ENCODE measurements around the gene ZNF335. TPM values are rescaled to one million over a fixed set of nuclear protein-coding genes. Genes with fewer than 3 reads are reported as not detected.

Gene ZNF335
- polyA plus RNA-seq, 1 donor = 12.0 TPM

DNA sequence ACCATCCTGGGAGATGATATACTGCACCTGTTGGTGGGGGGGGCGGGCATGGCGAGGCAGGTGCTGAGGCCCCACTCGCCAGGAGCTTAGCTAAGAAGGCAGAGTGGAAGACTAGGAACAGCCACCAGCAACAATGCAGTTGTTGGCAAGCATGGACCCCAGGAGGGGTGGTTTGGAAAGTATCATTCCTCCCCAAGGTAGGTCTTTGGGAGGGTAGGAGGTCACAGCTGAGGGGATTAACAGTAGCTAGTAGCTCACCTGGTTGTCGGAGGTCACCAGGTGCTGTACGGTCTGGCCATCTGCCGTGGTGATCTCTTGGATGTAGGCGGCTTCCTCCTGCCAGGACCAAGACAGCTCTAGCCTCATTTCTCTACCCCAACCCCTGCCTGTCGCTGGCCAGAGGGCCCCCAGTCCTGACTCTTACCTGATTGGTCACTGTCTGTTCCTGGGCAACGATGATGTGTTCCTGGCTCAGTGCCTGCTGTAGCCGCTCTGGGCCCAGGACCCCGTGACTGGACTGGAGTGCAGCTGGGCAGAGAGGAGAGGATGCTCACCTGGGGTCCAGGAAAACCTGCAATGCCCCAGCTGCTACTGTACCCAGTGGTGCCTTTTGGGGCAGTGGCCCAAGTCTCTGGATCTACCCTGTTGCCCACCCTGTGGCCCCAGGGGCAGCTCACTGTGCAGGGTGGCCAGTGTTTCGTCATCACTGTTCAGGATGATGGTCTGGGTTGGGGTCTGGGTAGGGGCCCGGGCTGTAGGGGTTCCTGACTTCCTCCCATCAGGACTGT is 22.3 kb downstream of the ZNF335 start:
- no peak for DNase-seq

DNA sequence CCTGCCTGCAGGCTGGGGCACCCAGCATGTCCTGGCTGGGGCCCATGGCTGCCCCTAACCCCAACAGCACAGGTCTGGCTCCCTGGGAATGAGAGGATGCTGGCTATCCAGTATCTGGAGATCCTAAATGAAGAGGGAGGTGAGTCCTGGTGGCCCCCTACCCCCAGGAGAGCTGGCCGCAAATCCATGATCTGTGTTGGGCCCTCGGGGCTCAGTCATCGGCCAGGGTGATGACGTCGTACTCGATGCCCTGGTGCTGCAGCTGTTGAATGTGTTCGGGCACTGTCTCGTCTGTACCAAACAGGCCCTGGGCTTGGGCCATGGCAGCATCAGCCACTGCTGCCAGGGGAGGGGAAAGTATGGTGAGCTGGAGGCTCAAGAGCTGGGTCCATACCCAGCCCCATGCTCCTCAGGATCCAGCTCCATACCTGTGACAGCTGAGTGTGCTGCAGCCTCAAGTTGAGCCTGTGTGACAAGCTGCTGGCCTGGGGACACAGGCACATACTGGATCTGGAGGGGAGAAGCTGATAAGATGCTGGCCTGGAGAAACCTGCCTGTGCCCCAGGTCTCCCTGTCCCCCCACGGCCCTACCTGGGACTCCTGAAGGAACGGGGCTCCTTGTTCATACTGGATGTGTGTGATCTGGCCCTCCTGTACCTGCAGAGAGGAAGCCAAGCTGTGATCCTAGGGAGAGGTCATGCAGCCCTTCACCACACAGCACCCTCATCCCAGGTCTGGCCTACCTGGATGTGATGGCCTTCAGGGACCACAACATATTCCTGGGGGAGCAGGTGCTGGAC is 23.1 kb downstream of the ZNF335 start:
- DNase-seq = no peak

DNA sequence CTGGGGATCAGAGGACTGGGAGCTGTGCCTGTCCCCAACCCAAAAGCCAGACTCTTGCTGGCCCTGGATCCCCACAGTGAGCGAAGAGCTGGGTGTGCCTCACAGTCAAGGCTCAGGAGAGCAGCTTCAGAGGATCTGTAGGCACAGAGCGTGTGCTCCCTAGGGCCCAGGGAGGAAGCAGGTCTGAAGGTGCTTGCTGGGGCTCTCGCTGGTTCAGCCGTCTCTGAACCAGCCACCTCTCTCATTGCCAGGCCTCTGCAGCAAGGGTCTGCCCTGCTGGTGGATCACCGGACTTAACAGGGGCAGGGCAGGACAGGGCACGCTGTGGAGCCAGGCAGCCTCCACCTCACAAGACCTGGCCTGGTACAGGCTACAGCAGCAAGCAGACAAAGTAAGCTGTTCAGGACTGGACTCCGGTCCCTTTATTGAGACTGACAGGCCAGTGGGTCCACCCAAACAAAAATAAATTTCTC is 23.7 kb downstream of the ZNF335 start:
- no peak for DNase-seq

DNA sequence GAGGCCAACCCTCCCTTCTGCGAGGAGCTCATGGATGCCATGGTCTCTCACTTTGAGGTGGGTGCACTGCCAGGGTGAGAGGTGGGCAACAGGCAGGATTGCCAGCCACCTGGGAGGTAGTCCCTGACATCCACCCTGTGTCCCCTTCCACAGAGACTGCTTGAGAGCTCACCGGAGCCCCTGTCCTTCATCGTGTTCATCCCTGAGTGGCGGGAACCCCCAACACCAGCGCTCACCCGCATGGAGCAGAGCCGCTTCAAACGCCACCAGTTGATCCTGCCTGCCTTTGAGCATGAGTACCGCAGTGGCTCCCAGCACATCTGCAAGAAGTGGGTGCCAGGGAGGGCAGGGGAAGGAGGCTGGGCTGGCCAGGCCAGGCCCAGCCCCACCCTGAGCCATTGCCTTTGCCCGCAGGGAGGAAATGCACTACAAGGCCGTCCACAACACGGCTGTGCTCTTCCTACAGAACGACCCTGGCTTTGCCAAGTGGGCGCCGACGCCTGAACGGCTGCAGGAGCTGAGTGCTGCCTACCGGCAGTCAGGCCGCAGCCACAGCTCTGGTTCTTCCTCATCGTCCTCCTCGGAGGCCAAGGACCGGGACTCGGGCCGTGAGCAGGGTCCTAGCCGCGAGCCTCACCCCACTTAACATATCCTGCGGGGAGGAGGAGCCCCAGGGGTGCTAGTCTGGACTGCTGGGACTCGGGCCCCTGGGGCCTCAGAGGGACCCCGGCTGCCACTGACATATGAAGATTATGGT is 24.7 kb downstream of the ZNF335 start:
- no peak for DNase-seq

DNA sequence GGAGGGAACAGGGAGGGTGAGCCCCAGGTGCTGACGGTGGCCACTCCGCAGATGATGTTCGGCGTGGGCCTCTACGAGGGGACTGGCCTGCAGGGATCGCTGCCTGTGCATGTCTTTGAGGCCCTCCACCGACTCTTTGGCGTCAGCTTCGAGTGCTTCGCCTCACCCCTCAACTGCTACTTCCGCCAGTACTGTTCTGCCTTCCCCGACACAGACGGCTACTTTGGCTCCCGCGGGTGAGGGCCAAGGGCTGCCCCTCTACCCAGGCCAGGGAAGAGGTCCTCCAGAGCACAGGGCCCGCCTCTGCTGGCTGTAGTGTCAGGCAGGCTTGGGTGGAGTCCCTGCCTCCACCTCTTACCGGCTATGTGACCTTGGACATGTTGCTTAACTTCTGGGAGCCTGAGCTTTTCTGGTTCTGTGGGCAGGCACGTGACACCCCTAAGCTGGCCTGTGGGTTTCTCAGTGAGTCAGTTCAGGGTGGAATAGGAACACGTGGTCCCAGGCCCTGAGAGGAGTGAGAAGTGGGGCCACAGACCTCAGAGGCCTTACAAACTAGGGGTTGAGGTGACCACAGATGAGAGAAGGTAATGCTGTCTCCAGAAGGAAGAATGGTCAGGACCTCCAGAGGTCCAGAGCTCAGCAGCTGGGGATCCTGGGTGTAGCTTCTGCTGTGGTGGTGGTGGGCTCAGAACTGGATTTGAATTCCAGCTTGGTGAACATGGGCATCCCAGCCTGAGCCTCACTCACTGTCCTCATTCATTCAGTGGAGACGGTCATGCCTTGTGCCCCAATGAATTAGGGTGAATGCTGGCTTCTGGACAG is 25.6 kb downstream of the ZNF335 start:
- no peak for DNase-seq

DNA sequence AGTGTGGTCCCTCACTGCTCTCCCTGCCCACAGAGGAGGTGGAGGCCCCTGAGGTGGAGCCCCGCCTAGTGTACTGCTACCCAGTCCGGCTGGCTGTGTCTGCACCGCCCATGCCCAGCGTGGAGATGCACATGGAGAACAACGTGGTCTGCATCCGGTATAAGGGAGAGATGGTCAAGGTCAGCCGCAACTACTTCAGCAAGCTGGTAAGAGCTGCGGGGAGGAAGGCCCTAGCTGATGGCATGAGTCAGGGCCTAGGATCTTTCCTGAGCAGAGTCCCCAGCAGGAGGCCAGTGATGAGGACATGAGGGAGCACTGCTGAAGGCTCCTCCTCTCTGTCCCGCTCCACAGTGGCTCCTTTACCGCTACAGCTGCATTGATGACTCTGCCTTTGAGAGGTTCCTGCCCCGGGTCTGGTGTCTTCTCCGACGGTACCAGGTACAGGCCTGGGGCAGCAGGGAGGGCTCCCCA is 26.3 kb downstream of the ZNF335 start:
- DNase-seq = no peak

DNA sequence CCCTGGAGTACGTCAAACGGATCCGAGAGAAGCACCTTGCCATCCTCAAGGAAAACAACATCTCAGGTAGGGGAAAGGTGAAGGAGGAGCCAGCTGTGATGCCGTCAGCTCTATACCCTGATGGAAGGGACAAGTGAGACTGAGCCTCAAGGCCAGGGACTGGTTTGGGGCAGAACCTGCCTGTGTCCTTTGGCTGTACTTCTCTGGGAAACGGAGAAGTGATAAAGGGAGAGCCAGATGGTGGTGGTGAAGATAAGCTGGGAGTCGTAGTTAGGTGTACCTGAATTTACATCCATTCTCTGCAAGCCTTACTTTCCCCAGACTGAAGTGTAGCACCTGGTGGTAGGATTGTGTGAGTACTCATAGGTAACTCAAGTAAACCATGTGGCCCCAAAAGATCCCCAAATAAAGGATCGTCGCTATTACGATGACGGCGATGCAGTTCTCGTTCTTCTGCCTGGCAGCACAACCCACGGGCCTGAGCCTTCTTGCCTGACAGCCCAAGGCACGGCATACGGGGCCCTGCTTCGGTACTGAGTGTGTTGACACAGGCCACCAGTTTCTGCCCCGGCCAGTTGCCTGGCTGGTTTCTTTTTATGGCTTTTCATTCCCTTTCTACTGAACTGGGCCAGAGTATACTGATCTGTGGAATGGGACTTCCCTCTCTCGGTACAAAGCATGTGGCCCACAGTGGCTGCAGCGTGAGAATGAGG is 26.9 kb downstream of the ZNF335 start:
- DNase-seq = no peak

DNA sequence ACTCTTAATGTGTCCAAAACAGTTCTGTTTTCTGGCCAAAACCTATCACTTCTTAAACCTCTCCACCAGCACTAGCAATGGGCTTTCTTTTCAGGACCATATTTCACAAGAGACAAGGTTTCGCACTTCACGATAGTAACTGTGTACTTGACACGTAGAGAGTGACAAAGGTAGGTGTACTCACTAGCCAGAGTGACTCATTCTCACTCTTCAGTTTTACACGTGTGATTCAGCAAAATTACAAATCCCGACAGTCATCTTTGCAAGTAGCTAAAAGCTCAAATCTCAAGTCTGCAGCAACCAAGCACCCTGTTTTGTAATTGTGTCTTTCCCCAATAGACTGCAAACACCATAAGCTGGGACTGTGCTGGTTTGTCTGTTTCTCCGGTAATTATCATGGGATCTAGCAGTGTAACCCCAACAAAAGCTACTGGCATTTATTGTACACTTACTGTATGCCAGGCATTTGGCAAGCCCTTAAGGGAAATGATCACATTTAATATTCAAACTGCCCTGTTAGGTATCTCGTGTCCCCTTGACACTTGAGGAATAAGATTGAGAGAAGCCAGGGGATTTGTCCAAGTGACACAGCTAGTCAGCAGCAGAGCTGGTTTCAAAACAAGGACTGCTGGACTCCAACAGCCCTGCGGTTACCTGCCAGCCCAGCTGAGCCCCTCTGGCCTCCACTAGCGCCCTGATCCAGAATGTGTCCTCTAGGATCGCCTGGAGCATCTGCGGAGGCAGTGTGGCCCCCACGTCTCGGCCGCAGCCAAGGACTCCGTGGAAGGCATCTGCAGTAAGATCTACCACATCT is 27.6 kb downstream of the ZNF335 start:
- DNase-seq = no peak

DNA sequence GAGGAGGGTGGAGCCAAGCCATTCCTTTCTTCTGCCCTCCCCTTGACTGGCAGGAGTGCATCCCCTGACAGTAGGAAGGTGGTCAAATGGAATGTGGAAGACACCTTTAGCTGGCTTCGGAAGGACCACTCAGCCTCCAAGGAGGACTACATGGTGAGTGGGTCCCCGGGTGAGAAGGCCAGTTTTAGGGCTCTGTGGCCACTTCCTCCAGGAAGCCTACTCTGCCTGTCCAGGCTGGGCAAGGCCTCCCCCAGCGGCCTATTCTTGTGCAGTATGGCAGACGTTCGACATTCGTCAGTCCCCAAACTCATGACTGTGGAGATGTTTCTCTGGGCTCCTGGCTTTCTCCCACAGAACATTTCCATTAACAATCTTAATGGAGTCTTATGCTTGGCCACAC is 28.4 kb downstream of the ZNF335 start:
- no peak for DNase-seq

DNA sequence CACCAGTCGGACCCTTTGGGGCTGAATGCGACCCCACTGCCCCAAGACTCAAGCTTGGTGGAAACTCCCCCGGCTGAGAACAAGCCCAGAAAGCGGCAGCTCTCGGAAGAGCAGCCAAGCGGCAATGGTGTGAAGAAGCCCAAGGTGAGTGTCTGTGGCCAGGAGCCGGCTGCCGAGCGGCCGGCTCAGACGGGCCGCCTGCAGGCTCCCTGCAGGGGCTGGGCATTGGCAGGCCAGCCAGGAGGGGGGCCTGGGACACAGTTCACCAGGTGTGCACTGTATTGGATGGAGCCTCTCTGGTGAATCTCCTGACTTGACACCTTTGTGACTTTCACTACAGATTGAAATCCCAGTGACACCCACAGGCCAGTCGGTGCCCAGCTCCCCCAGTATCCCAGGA is 31.5 kb downstream of the ZNF335 start:
- no peak for DNase-seq

DNA sequence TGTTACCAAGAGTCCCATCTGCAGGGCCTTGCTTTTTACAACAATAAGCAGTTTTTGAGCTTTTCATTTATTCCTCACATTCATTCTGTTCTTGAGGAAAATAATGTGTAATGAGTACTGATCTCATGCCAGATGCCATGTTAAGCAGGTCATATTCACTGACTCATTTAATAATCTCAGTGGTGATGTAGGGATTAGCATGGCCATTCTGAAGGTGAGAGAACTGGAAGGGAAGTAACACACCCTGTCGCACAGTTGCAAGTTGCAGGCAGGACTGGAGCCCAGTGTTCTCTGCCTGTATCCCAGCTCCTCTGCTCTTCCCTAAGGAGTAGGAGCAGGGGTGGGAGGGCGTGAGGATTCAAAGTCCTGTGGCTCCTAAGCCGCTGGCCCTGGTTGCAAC is 31.9 kb downstream of the ZNF335 start:
- DNase-seq = no peak

DNA sequence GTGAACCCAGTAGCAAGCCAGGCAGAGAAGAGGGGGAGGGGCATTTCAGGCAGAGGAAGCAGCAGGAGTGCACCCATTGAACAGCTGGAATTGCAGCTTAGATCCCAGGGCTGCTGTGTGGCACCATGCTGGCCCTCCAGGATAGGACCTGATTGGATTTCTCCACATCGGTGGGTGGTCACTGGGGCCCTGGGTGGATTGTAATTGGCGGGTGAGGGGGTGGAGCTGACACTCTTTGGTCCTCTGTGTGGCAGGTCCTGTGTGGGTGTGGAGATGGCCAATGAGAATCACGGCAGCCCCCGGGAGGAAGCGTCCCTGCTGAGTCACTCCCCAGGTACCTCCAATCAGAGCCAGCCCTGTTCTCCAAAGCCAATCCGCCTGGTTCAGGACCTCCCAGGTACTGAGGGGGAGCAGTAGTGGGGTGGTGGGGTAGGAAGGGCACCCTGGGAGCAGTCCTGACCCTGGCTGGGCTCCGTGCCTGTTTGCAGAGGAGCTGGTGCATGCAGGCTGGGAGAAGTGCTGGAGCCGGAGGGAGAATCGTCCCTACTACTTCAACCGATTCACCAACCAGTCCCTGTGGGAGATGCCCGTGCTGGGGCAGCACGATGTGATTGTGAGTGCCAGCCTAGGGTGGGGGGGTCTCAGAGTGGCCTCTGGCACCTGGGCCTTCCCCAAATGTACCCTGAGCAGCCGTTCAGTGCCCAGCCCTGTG is 33.1 kb downstream of the ZNF335 start:
- no peak for DNase-seq

DNA sequence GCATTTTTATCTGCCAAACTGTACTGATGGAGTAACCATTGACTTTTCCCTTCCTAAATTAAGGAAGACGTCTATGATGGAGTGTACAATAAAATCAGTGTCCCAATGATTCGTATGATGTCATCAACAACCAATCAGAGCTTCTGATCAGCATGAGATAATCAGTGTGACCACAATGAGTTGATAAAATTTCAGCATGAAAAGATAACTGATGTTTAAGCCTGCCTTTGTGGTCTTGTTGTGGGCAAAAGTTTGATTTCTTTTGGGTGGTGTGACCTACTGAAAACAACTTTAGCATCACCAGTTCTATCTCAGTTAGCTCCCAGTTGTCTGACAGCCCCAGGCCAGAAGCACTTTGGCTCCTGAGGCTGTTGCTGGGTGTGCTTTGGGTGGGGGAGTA is 34.2 kb downstream of the ZNF335 start:
- no peak for DNase-seq

DNA sequence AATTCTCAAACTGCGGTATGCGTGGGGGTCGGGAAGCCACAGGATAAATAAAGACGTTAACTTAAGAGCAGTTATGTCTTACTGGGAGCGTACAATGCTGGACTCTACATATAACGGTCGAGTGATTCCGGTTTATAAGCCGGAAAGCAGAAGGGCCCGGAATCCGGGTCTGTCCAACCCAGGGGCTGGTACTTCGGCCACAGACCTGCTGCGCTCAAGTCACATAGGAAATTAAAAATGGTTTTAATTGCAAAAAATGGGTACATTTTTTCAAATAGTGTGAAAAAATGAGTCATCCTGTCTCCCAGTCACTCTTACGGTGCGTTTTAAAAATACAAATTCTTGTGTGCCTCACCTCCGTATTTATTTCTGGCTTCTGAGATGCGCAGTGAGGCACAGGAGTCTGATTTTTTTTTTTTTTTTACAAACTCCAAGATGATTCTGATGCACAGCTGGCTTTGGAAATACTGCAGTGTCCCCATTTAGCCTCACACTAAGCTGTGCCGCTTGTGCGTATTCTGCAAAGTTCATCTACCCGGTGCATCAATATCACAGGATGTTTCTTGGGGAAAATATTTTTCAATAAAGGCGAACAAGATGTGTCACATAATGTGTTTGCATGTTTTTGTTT is 36.5 kb downstream of the ZNF335 start:
- no peak for DNase-seq

DNA sequence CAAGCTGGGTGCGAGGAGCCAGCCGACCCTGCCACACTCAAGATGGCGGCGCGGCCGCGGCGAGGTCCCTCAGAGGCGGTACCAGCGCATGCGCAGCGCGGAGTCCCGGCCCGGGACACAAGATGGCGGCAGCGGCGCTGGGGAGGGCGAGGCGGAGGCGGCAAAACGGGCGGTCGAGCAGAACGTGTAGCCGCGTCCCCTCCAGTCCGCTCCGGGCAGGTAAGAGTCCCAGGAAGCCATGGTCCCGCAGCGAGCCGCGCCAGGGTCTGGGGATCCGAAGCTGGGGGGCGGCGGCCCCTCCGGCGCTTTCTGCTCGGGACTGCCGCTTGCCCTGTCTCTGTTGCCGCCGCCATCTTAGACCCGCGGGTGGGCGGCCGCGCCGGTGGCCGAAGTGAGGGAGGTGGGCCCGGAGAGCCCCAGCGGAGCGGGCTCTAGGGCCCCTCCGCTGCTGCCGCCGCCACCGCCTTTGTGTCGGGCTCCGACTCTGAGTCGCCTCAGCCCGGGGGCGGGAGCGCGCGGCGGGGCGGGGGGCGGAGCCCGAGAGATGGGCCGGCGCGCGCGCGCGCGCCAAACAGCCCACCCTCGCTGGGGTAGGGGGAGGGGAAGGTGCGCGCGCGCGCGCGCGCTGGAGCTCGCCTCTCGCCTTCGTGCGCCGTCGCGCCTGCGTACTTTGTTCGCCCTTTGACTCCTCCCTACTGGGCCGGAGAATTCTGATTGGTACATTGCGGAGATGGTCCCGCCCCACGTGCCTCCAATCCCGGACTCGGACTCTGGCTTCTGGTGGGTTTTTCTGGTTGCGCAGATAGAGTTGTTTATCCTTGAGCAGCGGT is 37.2 kb downstream of the ZNF335 start, which contains the start of gene PCIF1:
TSS of gene PCIF1 (plus strand) at position 98 of the 830 bp plus-strand sequence. CDS start 4,317 bp downstream, outside the sequence.
- peak; percentile 100 for DNase-seq

DNA sequence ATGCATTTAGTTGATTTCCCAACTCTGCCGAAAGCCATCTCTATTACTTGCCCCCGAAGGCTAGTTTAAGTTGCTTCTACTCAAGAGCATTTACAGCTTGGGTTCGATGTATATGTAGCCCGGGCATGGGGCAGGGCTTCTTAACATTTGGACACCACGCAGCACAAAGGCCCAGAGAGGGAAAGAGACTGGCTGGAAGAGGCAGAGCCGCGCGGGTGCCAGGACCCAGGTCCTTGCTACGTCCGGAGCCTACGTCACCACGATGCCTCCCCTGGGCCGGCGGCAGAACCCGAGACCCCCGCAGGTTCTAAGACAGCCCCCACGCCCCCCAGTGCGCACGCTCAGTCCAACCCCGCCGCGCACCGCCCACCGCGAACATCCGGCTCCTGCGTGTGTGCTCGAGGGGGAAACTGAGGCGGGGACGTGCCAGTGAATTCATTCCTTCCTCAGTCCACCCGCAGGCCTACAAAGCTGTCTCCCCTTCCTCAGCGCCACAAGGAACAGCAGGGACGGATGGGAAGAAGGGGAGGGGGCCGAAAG is 37.9 kb downstream of the ZNF335 start:
- DNase-seq = no peak

DNA sequence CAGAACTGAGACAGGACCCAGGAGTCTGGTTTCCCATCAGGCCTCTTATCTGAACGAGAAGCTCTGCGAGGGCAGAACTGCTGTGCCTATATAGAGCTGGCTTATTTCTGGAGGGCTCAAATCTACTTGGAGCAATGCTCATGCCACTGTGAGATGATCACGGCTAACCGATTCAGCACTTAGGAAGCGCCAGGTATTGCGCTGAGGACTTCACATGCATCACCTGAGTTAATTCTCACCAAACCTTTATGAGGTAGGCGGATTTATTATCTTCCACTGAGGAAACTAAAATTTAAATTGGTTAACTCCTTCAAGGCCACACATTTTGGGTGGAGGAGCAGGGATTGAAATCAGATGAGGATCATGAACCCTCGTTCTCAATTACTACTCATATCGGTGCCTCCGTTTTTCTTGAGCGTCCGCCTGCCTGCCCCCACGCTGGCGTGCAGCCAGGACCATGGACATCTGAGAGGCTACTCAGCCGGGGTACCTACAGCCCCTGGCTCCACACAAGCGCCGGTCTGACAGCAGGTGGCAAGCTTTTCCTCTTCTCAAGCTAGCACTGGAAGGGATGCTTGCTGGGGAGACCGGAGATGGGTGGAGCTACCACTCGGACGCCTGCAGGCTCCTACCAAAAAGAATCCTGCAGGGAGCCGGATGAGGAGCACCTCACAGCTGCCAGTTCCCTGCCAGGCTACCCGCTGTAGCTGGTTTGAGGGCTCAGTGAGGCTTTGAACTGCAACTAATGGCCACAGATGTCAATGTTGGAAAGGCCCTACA is 38.5 kb downstream of the ZNF335 start:
- DNase-seq = peak; percentile 55

All from hindlimb muscle (tissue), 1 donor.